Measurements from ENCODE around the gene SLC25A4.

GRCh38 chr4:185194924-185195888 lies 52.1 kb downstream of the SLC25A4 start:
- TF ChIP-seq TAF1 (IDR thresholded peaks at IDR 0.05; ENCODE audit: low read depth) = no peak
- TF ChIP-seq RAD21 (IDR thresholded peaks at IDR 0.05; ENCODE audit: low read depth) = no peak
- TF ChIP-seq EP300 (IDR thresholded peaks at IDR 0.05; ENCODE audit: borderline replicate concordance) = no peak
- no peak for TF ChIP-seq EGR1 (IDR thresholded peaks at IDR 0.05)
- no peak for TF ChIP-seq MAX (IDR thresholded peaks at IDR 0.05)
- no peak for TF ChIP-seq YY1 (IDR thresholded peaks at IDR 0.05; ENCODE audit: low read depth)
- no peak for TF ChIP-seq TEAD4 (IDR thresholded peaks at IDR 0.05)
- no peak for TF ChIP-seq REST (IDR thresholded peaks at IDR 0.05; ENCODE audit: low read depth)
- no peak for TF ChIP-seq NFIC (IDR thresholded peaks at IDR 0.05)
- no peak for TF ChIP-seq CREB1 (IDR thresholded peaks at IDR 0.05; ENCODE audit: low read depth)
- no peak for TF ChIP-seq USF1 (IDR thresholded peaks at IDR 0.05)
- TF ChIP-seq CEBPB (IDR thresholded peaks at IDR 0.05) = no peak
- no peak for TF ChIP-seq ZBTB7A (IDR thresholded peaks at IDR 0.05; ENCODE audit: low read depth)
- TF ChIP-seq FOXM1 (IDR thresholded peaks at IDR 0.05; ENCODE audit: borderline replicate concordance, low read depth) = no peak
